Ecto neural progenitor cell (in vitro differentiated cells): ENCODE data around the gene TUT4.

Source experiments
- DNase-seq: peaks from one replicate; pipeline ENCODE4 v3.0.0-alpha.2; 2018; ENCODE audit warnings: low spot score

The TUT4 gene

DNA sequence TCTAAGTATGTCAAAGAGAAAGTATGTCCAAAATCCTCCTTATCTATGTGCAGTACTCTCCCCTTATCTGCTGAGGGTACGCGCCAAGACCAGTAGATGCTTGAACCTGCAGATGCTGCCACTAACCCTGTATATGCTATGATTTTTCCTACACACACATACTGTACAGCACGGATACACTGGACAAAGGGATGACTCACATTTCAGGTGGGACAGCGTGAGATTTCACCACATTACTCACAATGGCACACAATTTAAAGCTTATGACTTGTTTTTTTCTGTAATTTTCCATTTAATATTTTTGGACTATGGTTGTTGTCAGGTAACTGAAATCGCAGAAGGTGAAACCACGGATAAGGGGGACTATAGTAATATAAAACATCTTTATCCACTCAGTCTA, 152.8 kb downstream of the TUT4 start:
- no peak for DNase-seq

GRCh38 chr1:52399629-52400028, 153.3 kb downstream of the TUT4 start:
- DNase-seq, result no peak

DNA sequence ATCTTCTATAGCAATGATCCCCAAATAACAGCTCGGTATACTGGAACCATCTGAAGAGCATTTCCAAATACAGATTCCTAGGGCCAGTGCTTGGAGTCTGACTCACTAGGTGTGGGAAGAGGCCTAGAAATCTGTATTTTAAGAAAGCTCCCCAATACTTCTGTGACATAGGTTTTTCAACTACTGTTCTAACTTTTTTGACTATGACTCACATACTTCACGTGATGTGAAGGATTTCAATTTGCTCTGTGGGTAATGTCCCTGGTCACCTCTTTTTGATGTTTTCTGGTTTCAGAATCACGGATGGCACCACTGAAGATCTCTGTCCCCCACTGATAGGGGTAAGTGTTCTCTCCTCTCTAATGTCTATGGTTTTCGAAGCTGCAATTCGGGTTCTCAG, 159.7 kb downstream of the TUT4 start:
- DNase-seq, result no peak

DNA sequence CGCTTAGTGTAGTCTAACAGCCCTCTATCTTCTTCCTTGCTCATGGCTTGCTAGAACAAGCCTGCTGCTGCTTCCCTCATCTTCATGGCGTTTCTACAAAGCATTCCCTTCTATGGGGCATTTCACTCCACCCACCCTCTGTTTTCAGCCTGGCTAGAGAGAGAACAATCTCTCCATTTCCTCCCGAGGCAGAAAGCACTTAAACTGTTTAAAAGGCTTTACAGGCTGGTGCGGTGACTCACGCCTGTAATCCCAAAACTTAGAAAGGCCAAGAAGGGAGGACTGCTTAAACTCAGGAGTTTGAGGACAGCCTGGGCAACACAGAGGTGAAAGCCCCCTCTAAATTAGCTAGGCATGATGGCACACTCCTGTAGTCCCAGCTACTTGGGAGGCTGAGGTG, 166.4 kb downstream of the TUT4 start:
- DNase-seq, result no peak

DNA sequence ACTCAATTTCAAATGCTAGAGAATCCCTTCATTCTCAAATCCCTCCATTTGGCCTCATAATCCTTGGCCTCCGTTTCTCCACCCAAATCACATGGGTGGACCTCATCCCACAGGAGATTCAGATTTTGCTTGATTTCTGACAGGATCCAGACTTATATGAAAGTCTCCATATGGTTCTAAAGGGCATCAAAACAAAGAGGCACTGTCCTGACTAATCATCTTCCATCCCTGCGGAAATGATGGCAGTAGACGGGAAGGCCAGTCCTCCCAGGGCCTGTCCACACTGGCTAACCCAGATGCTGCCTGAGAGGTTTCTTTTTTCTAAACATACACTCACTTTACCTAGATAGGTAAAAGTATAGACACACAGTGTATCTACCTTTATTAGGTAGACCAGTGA, 167.5 kb downstream of the TUT4 start:
- no peak for DNase-seq
